B cell (primary cell): ENCODE measurements around the gene LRRC4C. TPM values are rescaled to one million over a fixed set of nuclear protein-coding genes. Genes with fewer than 3 reads are reported as not detected.

Experiments
- ATAC-seq: fragments of 200-7000 bp; cut with Tn5 transposase; one replicate; pipeline ENCODE4 v1.10.0; 2021; ENCODE audit warnings: low read depth, mild to moderate bottlenecking, moderate number of reproducible peaks, moderate library complexity
- CTCF ChIA-PET: fragments of 350-600 bp; sonication (Branson Sonifier 250); formaldehyde crosslinking; loops from one replicate; lab custom pipeline; 2021; ENCODE audit warnings: antibody characterized with exemption, inconsistent platforms; lab: Charles Lee
- POLR2A ChIA-PET: fragments of 350-600 bp; sonication (Branson Sonifier 250); formaldehyde crosslinking; loops from one replicate; lab custom pipeline; 2021; ENCODE audit warnings: antibody characterized with exemption; lab: Charles Lee
- DNase-seq: peaks from one replicate; pipeline ENCODE4 v3.0.0; 2013
- H2AFZ ChIP-seq: 2 replicates; pipeline ENCODE4 v1.6.1; 2012; ENCODE audit warnings: mild to moderate bottlenecking, low read depth, low read length; ENCODE audit not compliant: insufficient read depth, poor library complexity, severe bottlenecking
- H3K27ac ChIP-seq, 2 donors: 1 replicate in 1 of 2; 2 replicates in 1 of 2; pipeline ENCODE4 v1.5.1; 2012 to 2013; ENCODE audit warnings: low read length in 2 of 2, mild to moderate bottlenecking in 2 of 2, moderate library complexity in 1 of 2
- H3K27me3 ChIP-seq, 4 experiments: fragments of 200-600 bp in 1 of 4; sonication (generic) in 1 of 4; replicated peaks in 1 of 4; 1 replicate in 2 of 4; 2 replicates in 2 of 4; pipeline versions ENCODE4 v1.6.1 to v1.7.0; 2013 to 2016; ENCODE audit warnings: low read length in 3 of 4, mild to moderate bottlenecking in 2 of 4, mixed read lengths in 1 of 4, moderate library complexity in 1 of 4; ENCODE audit not compliant: insufficient read depth in 4 of 4, control insufficient read depth in 3 of 4; ENCODE audit errors: control extremely low read depth in 1 of 4
- H3K36me3 ChIP-seq, 2 experiments: replicated peaks in 1 of 2; 1 replicate in 1 of 2; 2 replicates in 1 of 2; pipeline versions ENCODE4 v1.6.1 to v1.7.1; 2013; ENCODE audit warnings: low read length in 1 of 2; ENCODE audit not compliant: insufficient read depth in 2 of 2, control insufficient read depth in 1 of 2; ENCODE audit errors: control extremely low read depth in 1 of 2, extremely low read depth in 1 of 2
- H3K4me1 ChIP-seq, 2 donors: fragments of 200-600 bp in 1 of 2; sonication (generic) in 1 of 2; 1 replicate in 1 of 2; 2 replicates in 1 of 2; pipeline versions ENCODE4 v1.5.1 to v1.6.1; 2013 to 2017; ENCODE audit warnings: low read length in 2 of 2; ENCODE audit not compliant: control insufficient read depth in 2 of 2, insufficient read depth in 2 of 2
- H3K4me2 ChIP-seq: replicated peaks from 2 replicates; pipeline ENCODE3; 2012; ENCODE audit warnings: mild to moderate bottlenecking, low read depth, low read length; ENCODE audit not compliant: poor library complexity, severe bottlenecking
- H3K4me3 ChIP-seq, 5 experiments: fragments of 200-600 bp in 1 of 5; sonication (generic) in 1 of 5; 1 replicate in 3 of 5; 2 replicates in 2 of 5; pipeline versions ENCODE4 v1.5.1 to v1.7.0; 2011 to 2016; ENCODE audit warnings: low read length in 4 of 5, mild to moderate bottlenecking in 4 of 5, low read depth in 2 of 5, control low read depth in 1 of 5, moderate library complexity in 1 of 5; ENCODE audit not compliant: insufficient read depth in 1 of 5; ENCODE audit errors: control extremely low read depth in 1 of 5, extremely low read depth in 1 of 5
- H3K79me2 ChIP-seq: fragments of 200-600 bp; sonication (generic); one replicate; pipeline ENCODE4 v1.6.0; 2016; ENCODE audit warnings: low read length; ENCODE audit not compliant: control insufficient read depth, insufficient read depth
- H3K9ac ChIP-seq: fragments of 200-600 bp; sonication (generic); 2 replicates; pipeline ENCODE4 v1.6.1; 2017; ENCODE audit warnings: mild to moderate bottlenecking, low read length, moderate library complexity
- H3K9me3 ChIP-seq, 3 donors: one replicate each; pipeline versions ENCODE4 v1.6.1 to v1.7.1; 2013; ENCODE audit warnings: low read length in 2 of 3; ENCODE audit not compliant: control insufficient read depth in 2 of 3, insufficient read depth in 1 of 3; ENCODE audit errors: control extremely low read depth in 1 of 3
- H4K20me1 ChIP-seq: 2 replicates; pipeline ENCODE4 v1.6.0; 2012; ENCODE audit warnings: mild to moderate bottlenecking, low read length; ENCODE audit not compliant: insufficient read depth, control insufficient read depth, poor library complexity, severe bottlenecking
- H3K27ac Mint-ChIP-seq: one replicate; pipeline ENCODE4 v1.8.0; 2021; ENCODE audit warnings: mixed read lengths
- H3K27me3 Mint-ChIP-seq: one replicate; pipeline ENCODE4 v1.8.0; 2021; ENCODE audit warnings: mixed read lengths
- H3K4me1 Mint-ChIP-seq: one replicate; pipeline ENCODE4 v1.8.0; 2021; ENCODE audit warnings: mixed read lengths
- H3K4me3 Mint-ChIP-seq: one replicate; pipeline ENCODE4 v1.8.0; 2021; ENCODE audit warnings: mixed read lengths
- H3K9me3 Mint-ChIP-seq: one replicate; pipeline ENCODE4 v1.8.0; 2022; ENCODE audit warnings: mixed read lengths; ENCODE audit not compliant: insufficient read depth
- EZH2 ChIP-seq: IDR thresholded peaks from 2 replicates; pipeline ENCODE4 v1.6.1; 2012; ENCODE audit warnings: borderline replicate concordance, low read depth, mild to moderate bottlenecking, moderate library complexity, low read length; ENCODE audit not compliant: insufficient read depth, poor library complexity, severe bottlenecking
- WGBS: methylation state at CpG from one replicate; pipeline ENCODE4 v1.1.5; 2013; ENCODE audit warnings: missing lambda C conversion rate; ENCODE audit not compliant: insufficient coverage; 5-methylcytosine and 5-hydroxymethylcytosine counted together
- intact Hi-C: fragments of 100-400 bp; cut with micrococcal nuclease; formaldehyde crosslinking; loops from one replicate; pipeline ENCODE4 v1.10.0; 2022
- polyA plus RNA-seq: library from polyadenylated mRNA; depleted of rRNA; stranded (reverse); fragments of >200 nt; gene quantifications from 2 replicates; pipeline ENCODE4 v1.2.3, GENCODE V29; 2012
- total RNA-seq, 2 donors: library from RNA; stranded (reverse); fragments of 120-200 nt in 1 of 2; gene quantifications; 1 replicate in 1 of 2; 2 replicates in 1 of 2; pipeline versions ENCODE4 v1.2.3 to v1.2.4, GENCODE V29; 2013 to 2022
- TF ChIP-seq, protein P1 (sequence below): fragments of 200-600 bp; IDR thresholded peaks from one replicate; pipeline ENCODE4 v1.8.0; 2022; ENCODE audit warnings: antibody characterized with exemption, mild to moderate bottlenecking

Gene LRRC4C
- total and polyA plus RNA-seq, 2 donors (not counting 1 experiment from before 2014, with no cell fraction given) = 0.57 TPM; not detected in 1

DNA sequence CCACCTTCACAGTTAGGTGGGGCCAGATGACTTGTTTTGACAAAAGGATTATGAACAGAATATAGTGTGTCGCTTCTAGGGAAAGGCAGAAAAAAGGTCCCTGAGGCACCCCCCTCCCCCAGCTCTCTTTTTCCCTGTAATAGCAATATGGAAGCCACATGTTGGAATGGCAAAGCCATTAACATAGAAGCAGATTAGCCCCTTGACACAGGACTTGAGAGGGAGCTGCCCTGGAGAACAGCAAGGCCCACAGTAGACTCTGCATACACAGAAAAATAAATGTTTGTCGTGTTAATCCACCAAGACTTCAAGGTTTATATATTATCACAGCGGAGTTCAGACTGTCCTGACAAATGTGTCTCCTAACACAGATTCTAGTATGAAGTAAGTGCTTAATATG lies 1222.9 kb downstream of the LRRC4C start:
- no CpG with 5 or more reads among the region's 3 CpGs for WGBS
- Histone ChIP-seq H3K27ac (no peak overlapping the region), H3K4me2 (no peak overlapping the region), H2AFZ (no peak overlapping the region), H3K9me3 (no peaks in the 10 kb centered on the region), H3K79me2 (no peaks in the 10 kb centered on the region), H3K9ac (no peak overlapping the region), H3K36me3 (no peaks in the 10 kb centered on the region), H3K4me3 (no peak overlapping the region), H4K20me1 (no peaks in the 10 kb centered on the region), H3K27me3 (no peaks in the 10 kb centered on the region), H3K4me1 (no peaks in the 10 kb centered on the region)
- TF ChIP-seq, protein P1, sequence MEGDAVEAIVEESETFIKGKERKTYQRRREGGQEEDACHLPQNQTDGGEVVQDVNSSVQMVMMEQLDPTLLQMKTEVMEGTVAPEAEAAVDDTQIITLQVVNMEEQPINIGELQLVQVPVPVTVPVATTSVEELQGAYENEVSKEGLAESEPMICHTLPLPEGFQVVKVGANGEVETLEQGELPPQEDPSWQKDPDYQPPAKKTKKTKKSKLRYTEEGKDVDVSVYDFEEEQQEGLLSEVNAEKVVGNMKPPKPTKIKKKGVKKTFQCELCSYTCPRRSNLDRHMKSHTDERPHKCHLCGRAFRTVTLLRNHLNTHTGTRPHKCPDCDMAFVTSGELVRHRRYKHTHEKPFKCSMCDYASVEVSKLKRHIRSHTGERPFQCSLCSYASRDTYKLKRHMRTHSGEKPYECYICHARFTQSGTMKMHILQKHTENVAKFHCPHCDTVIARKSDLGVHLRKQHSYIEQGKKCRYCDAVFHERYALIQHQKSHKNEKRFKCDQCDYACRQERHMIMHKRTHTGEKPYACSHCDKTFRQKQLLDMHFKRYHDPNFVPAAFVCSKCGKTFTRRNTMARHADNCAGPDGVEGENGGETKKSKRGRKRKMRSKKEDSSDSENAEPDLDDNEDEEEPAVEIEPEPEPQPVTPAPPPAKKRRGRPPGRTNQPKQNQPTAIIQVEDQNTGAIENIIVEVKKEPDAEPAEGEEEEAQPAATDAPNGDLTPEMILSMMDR = no peak
- no peak for TF ChIP-seq EZH2
- H3K4me3 Mint-ChIP-seq = no peak overlapping the region
- no peaks in the 10 kb centered on the region for H3K27me3 Mint-ChIP-seq
- H3K9me3 Mint-ChIP-seq = peaks cover 5% of the 10 kb centered on the region
- ATAC-seq (no peak), DNase-seq (no peak)
- intact Hi-C loops = no loop called here
- no peaks in the 10 kb centered on the region for H3K4me1 Mint-ChIP-seq
- ChIA-PET CTCF (no interaction called here), POLR2A (no interaction called here)
- no peak overlapping the region for H3K27ac Mint-ChIP-seq

DNA sequence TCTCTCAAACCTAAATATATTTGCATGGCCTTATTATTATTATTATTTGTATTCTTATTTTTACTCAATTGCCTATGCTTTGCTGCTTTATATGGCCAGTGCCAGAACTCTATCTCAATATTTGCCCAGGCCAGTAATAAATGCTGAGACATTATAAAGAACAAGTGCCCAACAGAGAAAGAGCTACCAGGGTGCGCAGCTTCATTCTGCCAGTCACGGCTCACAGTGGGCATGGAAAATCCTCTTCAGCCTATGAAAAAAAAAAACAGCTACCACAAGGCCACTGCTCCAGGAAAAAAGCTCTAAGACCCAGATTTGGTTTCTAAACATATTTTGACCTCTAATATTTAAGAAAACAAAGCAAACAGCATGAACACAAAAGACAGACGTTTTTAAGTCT lies 1223.6 kb downstream of the LRRC4C start:
- POLR2A ChIA-PET = no interaction called here
- H3K4me3 Mint-ChIP-seq = no peak overlapping the region
- H3K9me3 Mint-ChIP-seq = peaks cover 5% of the 10 kb centered on the region
- ATAC-seq (no peak), DNase-seq (no peak)
- TF ChIP-seq EZH2 = no peak
- TF ChIP-seq, protein P1 = no peak
- Histone ChIP-seq H3K9ac (no peak overlapping the region), H3K79me2 (no peaks in the 10 kb centered on the region), H3K4me3 (no peak overlapping the region), H3K36me3 (no peaks in the 10 kb centered on the region), H3K4me1 (no peaks in the 10 kb centered on the region), H3K27ac (no peak overlapping the region), H3K9me3 (no peaks in the 10 kb centered on the region), H3K4me2 (no peak overlapping the region), H3K27me3 (no peaks in the 10 kb centered on the region), H4K20me1 (no peaks in the 10 kb centered on the region), H2AFZ (no peak overlapping the region)
- WGBS = no CpG with 5 or more reads among the region's 3 CpGs
- H3K27ac Mint-ChIP-seq = no peak overlapping the region
- CTCF ChIA-PET = no interaction called here
- intact Hi-C loops = no loop called here
- H3K27me3 Mint-ChIP-seq = no peaks in the 10 kb centered on the region
- H3K4me1 Mint-ChIP-seq = no peaks in the 10 kb centered on the region
